Activated CD8-positive, alpha-beta memory T cell treated with anti-CD3 and anti-CD28 coated beads for 36 hours (primary cell): Measurements from ENCODE around the gene CRELD2. TPM values are rescaled to one million over a fixed set of nuclear protein-coding genes. Genes with fewer than 3 reads are reported as not detected.

ENCODE experiments used
- CTCF ChIA-PET: fragments of 350-600 bp; sonication (Branson Sonifier 250); formaldehyde crosslinking; loops from one replicate; lab custom pipeline; 2021; ENCODE audit warnings: antibody characterized with exemption; lab: Charles Lee
- POLR2A ChIA-PET: fragments of 350-600 bp; sonication (Branson Sonifier 250); formaldehyde crosslinking; loops from one replicate; lab custom pipeline; 2021; ENCODE audit warnings: antibody characterized with exemption; lab: Charles Lee
- total RNA-seq, 2 experiments: library from RNA; stranded (reverse); gene quantifications; one replicate each; pipeline ENCODE4 v1.2.3, GENCODE V29; 2021

CRELD2 gene
- total RNA-seq: 10 to 100 TPM; 44.8 to 48.4 TPM

- POLR2A ChIA-PET: interaction anchor here (0.5 to 1.5 kb wide), 3 partner anchors 43 to 165 kb away, joined by 3 to 8 read pairs (median 4); no protein-coding TSS in a partner anchor
- CTCF ChIA-PET: interaction anchor here (1.0 to 1.6 kb wide), 2 partner anchors 41 to 151 kb away, joined by 3 to 5 read pairs; no protein-coding TSS in a partner anchor
These were observed at the start of gene CRELD2, which contains the start of gene ALG12 for GRCh38 chr22:49917974-49918910. CRELD2 (plus strand) TSS chr22:49918634; CDS start chr22:49918770, 136 bp downstream. ALG12 (minus strand) TSS chr22:49918438; CDS start chr22:49913765, 4,673 bp downstream.

GRCh38 chr22:49869086-49869830, 49.2 kb upstream of the CRELD2 start:
- ChIA-PET CTCF (no interaction called here), POLR2A (interaction anchor here (0.7 kb wide), 1 partner anchor 56 kb away, joined by 6 read pairs; no protein-coding TSS in a partner anchor)

GRCh38 chr22:49869845-49870712, 48.4 kb upstream of the CRELD2 start:
- ChIA-PET CTCF (no interaction called here), POLR2A (interaction anchor here (1.0 kb wide), 1 partner anchor 11 kb away, joined by 3 read pairs; no protein-coding TSS in a partner anchor)

GRCh38 chr22:49871482-49871881, 47.0 kb upstream of the CRELD2 start:
- ChIA-PET POLR2A (no interaction called here), CTCF (interaction anchor here (1.1 kb wide), 1 partner anchor 405 kb away, joined by 3 read pairs; no protein-coding TSS in a partner anchor)

- CTCF ChIA-PET: interaction anchor here (0.7 to 1.1 kb wide), 2 partner anchors 135 to 404 kb away, joined by 3 read pairs; no protein-coding TSS in a partner anchor
- POLR2A ChIA-PET: no interaction called here
These were observed 46.1 kb upstream of the CRELD2 start for GRCh38 chr22:49872347-49872746.

GRCh38 chr22:49873228-49873940, 45.0 kb upstream of the CRELD2 start:
- POLR2A ChIA-PET: no interaction called here
- CTCF ChIA-PET: no interaction called here

GRCh38 chr22:49877642-49878041, 40.8 kb upstream of the CRELD2 start:
- CTCF ChIA-PET: no interaction called here
- POLR2A ChIA-PET: no interaction called here

GRCh38 chr22:49878206-49878605, 40.2 kb upstream of the CRELD2 start:
- ChIA-PET CTCF (no interaction called here), POLR2A (no interaction called here)

- POLR2A ChIA-PET: interaction anchor here (0.6 kb wide), 1 partner anchor 25 kb away, joined by 3 read pairs; no protein-coding TSS in a partner anchor
- CTCF ChIA-PET: interaction anchor here (1.3 kb wide), 1 partner anchor 41 kb away, joined by 3 read pairs; no protein-coding TSS in a partner anchor
These were observed 38.6 kb upstream of the CRELD2 start for GRCh38 chr22:49879871-49880270.

- POLR2A ChIA-PET: interaction anchor here (0.6 kb wide), 1 partner anchor 26 kb away, joined by 3 read pairs; no protein-coding TSS in a partner anchor
These were observed 38.2 kb upstream of the CRELD2 start for GRCh38 chr22:49880281-49880680.

GRCh38 chr22:49881856-49882255, 36.6 kb upstream of the CRELD2 start:
- ChIA-PET CTCF (no interaction called here), POLR2A (no interaction called here)

More at GRCh38 chr22:49880281-49880680, 38.2 kb upstream of the CRELD2 start:
- CTCF ChIA-PET: interaction anchor here (1.3 kb wide), 1 partner anchor 42 kb away, joined by 3 read pairs; no protein-coding TSS in a partner anchor

GRCh38 chr22:49882519-49883293, 35.7 kb upstream of the CRELD2 start:
- CTCF ChIA-PET: no interaction called here
- POLR2A ChIA-PET: no interaction called here

GRCh38 chr22:49883294-49883640, 35.2 kb upstream of the CRELD2 start:
- POLR2A ChIA-PET: no interaction called here
- CTCF ChIA-PET: no interaction called here

- ChIA-PET POLR2A (no interaction called here), CTCF (no interaction called here)
These were observed 34.4 kb upstream of the CRELD2 start for GRCh38 chr22:49884075-49884474.

GRCh38 chr22:49884503-49885260, 33.8 kb upstream of the CRELD2 start:
- ChIA-PET CTCF (interaction anchor here (0.6 kb wide), 1 partner anchor 357 kb away, joined by 3 read pairs; no protein-coding TSS in a partner anchor), POLR2A (no interaction called here)

GRCh38 chr22:49885281-49885680, 33.2 kb upstream of the CRELD2 start:
- POLR2A ChIA-PET: no interaction called here
- CTCF ChIA-PET: interaction anchor here (0.6 kb wide), 1 partner anchor 356 kb away, joined by 3 read pairs; no protein-coding TSS in a partner anchor
